ENCODE results near the gene USP35. TPM values are rescaled to one million over a fixed set of nuclear protein-coding genes. Genes with fewer than 3 reads are reported as not detected.
"Not testable (repeated sequence)": the region's sequence is repeated elsewhere in the genome, so short reads cannot be mapped to it uniquely, and the experiment has no call there.

Gene USP35
- total RNA-seq, 4 donors from 2014 or later: 7.4 to 17.2 (median 10.9) TPM

DNA sequence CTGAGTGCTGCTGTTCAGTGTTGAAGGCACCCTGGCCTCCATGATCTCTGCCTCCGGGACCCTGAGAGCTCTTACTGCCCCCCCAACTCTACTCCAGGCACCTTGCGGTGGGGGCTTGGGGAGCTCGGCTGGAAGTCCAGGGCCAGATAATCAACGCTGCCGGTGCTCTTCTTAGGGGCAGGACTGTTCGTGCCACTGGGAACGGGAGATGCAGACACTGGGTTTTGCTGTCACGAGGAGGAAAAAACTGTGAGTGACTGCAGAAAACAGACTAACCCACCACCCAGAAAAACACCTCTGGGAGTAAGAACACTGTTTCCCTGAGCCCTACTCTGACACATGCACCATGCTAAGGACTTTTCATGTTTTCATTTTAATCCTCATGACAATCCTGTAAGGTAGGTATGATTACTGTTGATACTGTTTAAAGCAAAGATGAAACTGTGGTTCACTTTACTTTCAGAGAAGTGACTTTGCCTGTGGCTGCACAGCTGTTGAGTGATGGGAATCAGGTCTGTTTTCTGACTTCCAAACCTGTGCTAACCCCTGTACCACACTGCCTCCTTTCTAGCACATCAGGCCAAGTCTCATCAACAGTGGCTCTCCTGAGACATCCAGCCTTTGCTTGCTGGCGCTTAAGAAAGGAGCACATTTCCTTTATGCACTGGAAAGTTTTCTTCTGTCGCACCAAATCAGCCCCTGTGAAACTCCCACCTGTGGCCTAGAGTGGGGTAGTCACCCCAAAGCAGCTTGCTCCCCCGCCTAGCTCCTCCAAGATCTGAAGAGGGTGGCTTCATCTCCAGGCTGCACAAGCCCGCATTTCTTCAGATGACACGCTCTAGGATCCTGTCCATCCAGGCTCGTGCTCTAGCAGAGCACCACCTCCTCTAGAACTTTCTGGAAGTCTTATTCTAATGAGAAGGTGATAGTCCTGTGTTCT is 31.8 kb downstream of the USP35 start:
- WGBS, 2 donors (ENCODE audit: low coverage in 1 of 2): 92 to 96% methylated on average over 5 to 14 of the region's 14 CpGs
- TF ChIP-seq, protein P1, sequence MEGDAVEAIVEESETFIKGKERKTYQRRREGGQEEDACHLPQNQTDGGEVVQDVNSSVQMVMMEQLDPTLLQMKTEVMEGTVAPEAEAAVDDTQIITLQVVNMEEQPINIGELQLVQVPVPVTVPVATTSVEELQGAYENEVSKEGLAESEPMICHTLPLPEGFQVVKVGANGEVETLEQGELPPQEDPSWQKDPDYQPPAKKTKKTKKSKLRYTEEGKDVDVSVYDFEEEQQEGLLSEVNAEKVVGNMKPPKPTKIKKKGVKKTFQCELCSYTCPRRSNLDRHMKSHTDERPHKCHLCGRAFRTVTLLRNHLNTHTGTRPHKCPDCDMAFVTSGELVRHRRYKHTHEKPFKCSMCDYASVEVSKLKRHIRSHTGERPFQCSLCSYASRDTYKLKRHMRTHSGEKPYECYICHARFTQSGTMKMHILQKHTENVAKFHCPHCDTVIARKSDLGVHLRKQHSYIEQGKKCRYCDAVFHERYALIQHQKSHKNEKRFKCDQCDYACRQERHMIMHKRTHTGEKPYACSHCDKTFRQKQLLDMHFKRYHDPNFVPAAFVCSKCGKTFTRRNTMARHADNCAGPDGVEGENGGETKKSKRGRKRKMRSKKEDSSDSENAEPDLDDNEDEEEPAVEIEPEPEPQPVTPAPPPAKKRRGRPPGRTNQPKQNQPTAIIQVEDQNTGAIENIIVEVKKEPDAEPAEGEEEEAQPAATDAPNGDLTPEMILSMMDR (IDR thresholded peaks at IDR 0.05): no peak
- TF ChIP-seq POLR2AphosphoS5 (IDR thresholded peaks at IDR 0.05): no peak
- TF ChIP-seq POLR2A (IDR thresholded peaks at IDR 0.05): no peak
- TF ChIP-seq EP300 (IDR thresholded peaks at IDR 0.05; ENCODE audit: low read depth): no peak
- Histone ChIP-seq H3K36me3 (peaks cover 0 to 20% (median 10%) of the 10 kb centered on the region in 4 donors), H3K27me3 (no peaks in the 10 kb centered on the region), H3K9me3 (no peaks in the 10 kb centered on the region), H3K27ac (no peak overlapping the region), H3K4me1 (no peaks in the 10 kb centered on the region), H3K4me3 (no peak overlapping the region)
- intact Hi-C loops (cut with DNase I; ENCODE audit: low total_unique reads): no loop called here
- no peak for DNase-seq
- in situ Hi-C loops (cut with MboI; ENCODE audit: low pct_ligation_motif_present in 1 of 4, low pct_unique_long_range_greater_than_20kb in 1 of 4, low sequenced_read_pairs in 3 of 4): loop anchor here in 3 of 4 donors (5.0 to 10.0 kb wide), 3 partner anchors 214 to 344 kb away; no protein-coding TSS in a partner anchor

DNA sequence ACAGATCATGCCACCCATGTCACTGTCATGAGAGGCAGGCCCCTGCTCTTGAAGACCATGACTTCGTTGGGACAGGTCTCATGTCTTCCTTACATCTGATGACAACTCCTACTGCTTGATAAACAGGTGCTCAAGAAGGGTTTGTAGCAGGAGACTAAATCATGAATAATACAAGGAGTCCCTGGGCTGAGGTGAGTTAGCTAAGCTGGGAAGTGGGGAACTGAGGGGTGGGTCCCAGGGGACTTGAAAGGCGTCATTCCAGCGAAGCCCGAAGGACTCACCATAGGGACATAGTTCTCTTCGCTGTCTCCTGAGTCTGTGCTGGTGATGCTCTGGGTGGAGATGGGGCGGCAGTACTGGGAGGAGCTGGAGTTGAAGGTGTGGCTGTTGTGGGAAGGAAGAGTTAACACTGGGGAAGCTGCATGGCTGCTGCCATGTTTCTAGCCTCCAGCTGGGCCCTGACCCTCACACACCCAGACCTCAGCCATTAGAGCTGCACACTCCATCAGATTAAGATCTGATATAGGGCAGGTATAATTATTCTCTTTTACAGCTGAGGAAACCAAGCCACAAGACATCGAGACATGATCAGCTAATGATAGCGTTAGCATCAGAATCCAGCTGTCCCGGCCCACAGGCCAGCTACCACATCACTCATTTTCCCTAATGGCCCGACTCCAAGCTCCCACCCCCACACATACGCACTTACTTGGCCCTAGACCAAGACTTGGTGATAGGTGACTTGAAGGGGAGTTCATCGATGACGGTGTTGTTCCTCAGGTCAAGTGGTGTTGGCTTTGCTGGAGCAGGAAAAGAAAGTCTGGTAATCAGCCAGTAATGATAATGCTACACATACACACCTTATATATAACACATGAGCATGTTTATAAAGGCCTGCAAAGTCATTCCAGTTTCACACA is 32.9 kb downstream of the USP35 start:
- whole genome bisulfite sequencing, 2 donors (ENCODE audit: low coverage in 1 of 2): 96% methylated on average over 13 of the region's 13 CpGs; no CpG with 5 or more reads in 1 of the 2 donors
- TF ChIP-seq, protein P1 (IDR thresholded peaks at IDR 0.05): no peak
- TF ChIP-seq EP300 (IDR thresholded peaks at IDR 0.05; ENCODE audit: low read depth) (no peak), POLR2AphosphoS5 (IDR thresholded peaks at IDR 0.05) (no peak), POLR2A (IDR thresholded peaks at IDR 0.05) (no peak)
- Histone ChIP-seq H3K4me3 (no peak overlapping the region), H3K36me3 (peaks cover 0 to 20% (median 8%) of the 10 kb centered on the region in 4 donors), H3K4me1 (no peaks in the 10 kb centered on the region), H3K9me3 (no peaks in the 10 kb centered on the region), H3K27ac (no peak overlapping the region), H3K27me3 (no peaks in the 10 kb centered on the region)
- intact Hi-C loops (cut with DNase I; ENCODE audit: low total_unique reads): no loop called here
- no peak for DNase-seq
- in situ Hi-C loops (cut with MboI; ENCODE audit: low pct_ligation_motif_present in 1 of 4, low pct_unique_long_range_greater_than_20kb in 1 of 4, low sequenced_read_pairs in 3 of 4): loop anchor here in 3 of 4 donors (5.0 to 10.0 kb wide), 3 partner anchors 213 to 343 kb away; no protein-coding TSS in a partner anchor

DNA sequence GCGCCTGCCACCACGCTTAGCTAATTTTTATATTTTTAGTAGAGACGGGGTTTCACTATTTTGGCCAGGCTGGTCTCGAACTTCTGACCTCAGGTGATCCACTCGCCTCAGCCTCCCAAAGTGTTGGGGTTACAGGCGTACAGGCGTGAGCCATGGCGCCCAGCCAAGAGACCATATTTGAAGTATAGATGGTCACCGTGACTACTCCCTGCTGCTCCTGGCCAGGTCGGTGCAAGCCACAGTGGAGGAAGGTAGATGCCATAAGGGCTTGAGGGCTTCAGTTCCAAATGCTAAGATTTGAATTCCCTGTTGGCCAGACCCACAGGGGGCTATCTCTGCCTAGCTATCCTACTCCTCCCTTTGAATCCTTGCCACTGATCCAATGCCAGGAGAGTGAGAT is 34.0 kb downstream of the USP35 start:
- DNase-seq; intact Hi-C loops (cut with DNase I; ENCODE audit: low total_unique reads); H3K27me3 ChIP-seq; H3K27ac ChIP-seq; H3K9me3 ChIP-seq; H3K4me3 ChIP-seq; H3K4me1 ChIP-seq: not testable (repeated sequence)
- H3K36me3 ChIP-seq: peaks cover 0 to 20% (median 8%) of the 10 kb centered on the region in 4 donors
- WGBS, 2 donors (ENCODE audit: low coverage in 1 of 2): 90 to 100% methylated on average over 3 to 10 of the region's 10 CpGs
- in situ Hi-C loops (cut with MboI; ENCODE audit: low pct_ligation_motif_present in 1 of 4, low pct_unique_long_range_greater_than_20kb in 1 of 4, low sequenced_read_pairs in 3 of 4): loop anchor here in 3 of 4 donors (5.0 to 10.0 kb wide), 3 partner anchors 212 to 342 kb away; no protein-coding TSS in a partner anchor

DNA sequence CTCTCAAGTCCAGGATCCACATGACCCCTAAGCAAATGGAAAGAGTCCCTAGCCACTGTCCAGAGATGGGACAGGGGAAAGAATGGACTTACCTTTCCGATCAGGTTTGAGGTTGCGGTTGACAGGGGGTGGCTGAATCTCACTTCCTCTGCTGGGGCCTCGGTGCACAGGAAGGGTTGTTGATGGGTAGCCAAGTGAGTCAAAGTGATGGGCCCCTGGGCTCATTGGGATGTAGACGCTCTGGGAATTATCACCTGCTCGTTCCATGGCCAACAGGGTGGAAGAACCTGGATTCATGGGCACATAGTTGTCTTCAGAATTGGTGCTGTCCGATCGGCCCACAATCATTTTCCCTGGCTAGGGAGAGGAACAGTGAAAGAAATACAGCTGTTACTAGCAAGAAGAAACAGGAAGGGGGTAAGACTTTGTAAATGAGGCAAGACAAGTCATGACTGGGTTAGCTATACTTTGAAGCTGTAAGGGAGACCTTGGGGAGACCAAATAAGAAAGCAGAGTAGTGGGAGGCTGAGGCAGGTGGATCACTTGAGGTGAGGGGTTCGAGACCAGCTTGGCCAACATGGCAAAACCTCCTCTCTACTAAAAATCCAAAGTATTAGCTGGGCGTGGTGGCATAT is 34.7 kb downstream of the USP35 start:
- in situ Hi-C loops (cut with MboI; ENCODE audit: low pct_ligation_motif_present in 1 of 4, low pct_unique_long_range_greater_than_20kb in 1 of 4, low sequenced_read_pairs in 3 of 4) (loop anchor here in 3 of 4 donors (5.0 to 10.0 kb wide), 3 partner anchors 211 to 341 kb away; no protein-coding TSS in a partner anchor), intact Hi-C loops (cut with DNase I; ENCODE audit: low total_unique reads) (no loop called here)
- H3K9me3 ChIP-seq: no peaks in the 10 kb centered on the region
- H3K4me3 ChIP-seq: no peak overlapping the region
- no peak for DNase-seq
- peaks cover 0 to 20% (median 8%) of the 10 kb centered on the region in 4 donors for H3K36me3 ChIP-seq
- TF ChIP-seq, protein P1 (IDR thresholded peaks at IDR 0.05): no peak
- TF ChIP-seq POLR2AphosphoS5 (IDR thresholded peaks at IDR 0.05): no peak
- no peak for TF ChIP-seq EP300 (IDR thresholded peaks at IDR 0.05; ENCODE audit: low read depth)
- no peak for TF ChIP-seq POLR2A (IDR thresholded peaks at IDR 0.05)
- H3K4me1 ChIP-seq: peaks cover 0 to 4% (median 0%) of the 10 kb centered on the region in 4 donors
- WGBS, 2 donors (ENCODE audit: low coverage in 1 of 2): 81% methylated on average over 9 of the region's 9 CpGs; no CpG with 5 or more reads in 1 of the 2 donors
- H3K27me3 ChIP-seq: no peaks in the 10 kb centered on the region
- no peak overlapping the region for H3K27ac ChIP-seq
